Type B pancreatic cell (in vitro differentiated cells): ENCODE data around the gene SPATA7. TPM values are rescaled to one million over a fixed set of nuclear protein-coding genes. Genes with fewer than 3 reads are reported as not detected.

ENCODE experiments used
- DNase-seq: peaks from one replicate; pipeline ENCODE4 v3.0.0; 2021; ENCODE audit warnings: mixed read lengths; ENCODE audit not compliant: unreplicated experiment; ENCODE audit errors: extremely low spot score
- H3K27ac Mint-ChIP-seq: 2 replicates; pipeline ENCODE4 v1.8.0; 2021; ENCODE audit warnings: mild to moderate bottlenecking, mixed read lengths
- H3K27me3 Mint-ChIP-seq: 2 replicates; pipeline ENCODE4 v1.8.0; 2021; ENCODE audit warnings: mixed read lengths
- H3K36me3 Mint-ChIP-seq: 2 replicates; pipeline ENCODE4 v1.8.0; 2021; ENCODE audit warnings: mixed read lengths
- H3K4me1 Mint-ChIP-seq: one replicate; pipeline ENCODE4 v1.8.0; 2021; ENCODE audit warnings: mixed read lengths; ENCODE audit not compliant: unreplicated experiment
- H3K4me3 Mint-ChIP-seq: 2 replicates; pipeline ENCODE4 v1.8.0; 2021; ENCODE audit warnings: mild to moderate bottlenecking, mixed read lengths
- H3K9me3 Mint-ChIP-seq: 2 replicates; pipeline ENCODE4 v1.8.0; 2021; ENCODE audit warnings: mixed read lengths
- CTCF ChIP-seq: fragments of 200-600 bp; sonication (generic); conservative IDR thresholded peaks from 2 replicates; pipeline ENCODE4 v1.5.0; 2021; ENCODE audit warnings: antibody characterized with exemption, mild to moderate bottlenecking
- total RNA-seq: library from RNA; stranded (reverse); gene quantifications from 2 replicates; pipeline ENCODE4 v1.2.1, GENCODE V29; 2021; ENCODE audit warnings: low replicate concordance

SPATA7 gene
- total RNA-seq, 1 donor from 2014 or later = 16.2 TPM

DNA sequence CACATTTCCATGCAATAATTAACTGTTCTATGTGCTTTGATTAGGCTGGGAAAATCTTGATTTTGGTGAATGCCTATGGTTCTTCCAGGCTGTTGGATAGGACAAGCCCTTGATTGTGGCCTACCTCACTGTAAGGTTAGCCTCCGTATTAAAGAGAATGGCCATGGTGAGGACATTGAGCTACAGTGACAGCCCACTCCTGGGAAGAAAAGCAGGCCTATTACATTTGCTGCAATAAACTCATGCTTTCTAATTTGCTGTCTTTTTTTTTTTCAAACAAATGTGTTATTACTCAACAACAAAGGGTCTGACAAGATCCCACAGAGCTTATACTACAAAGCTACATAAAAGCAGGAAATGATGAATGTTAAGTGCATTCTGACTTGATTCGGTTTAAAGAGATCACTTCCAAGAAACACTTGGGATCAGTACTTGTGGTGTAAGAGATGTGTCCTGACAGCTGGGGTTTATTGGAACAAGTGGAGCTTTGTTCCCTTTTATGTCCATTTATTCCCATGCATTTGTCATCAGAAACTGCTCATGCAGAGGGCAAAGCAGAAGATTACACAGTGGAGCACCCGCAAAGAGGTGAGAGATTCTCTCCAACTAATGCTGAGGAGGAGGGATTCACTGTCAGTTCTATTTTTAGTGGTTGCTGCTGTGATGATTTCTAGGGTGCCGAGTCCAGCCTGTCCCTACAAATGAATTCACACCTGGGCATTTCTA lies 33.3 kb upstream of the SPATA7 start:
- Mint-ChIP-seq H3K4me3 (no peak overlapping the region), H3K27me3 (no peaks in the 10 kb centered on the region), H3K36me3 (no peaks in the 10 kb centered on the region), H3K27ac (no peak overlapping the region), H3K4me1 (peaks cover 12% of the 10 kb centered on the region), H3K9me3 (no peaks in the 10 kb centered on the region)
- no peak for DNase-seq
- TF ChIP-seq CTCF = no peak

- Mint-ChIP-seq H3K9me3 (no peaks in the 10 kb centered on the region), H3K36me3 (no peaks in the 10 kb centered on the region), H3K27me3 (no peaks in the 10 kb centered on the region), H3K4me1 (peaks cover 12% of the 10 kb centered on the region), H3K4me3 (no peak overlapping the region), H3K27ac (no peak overlapping the region)
- no peak for TF ChIP-seq CTCF
- DNase-seq = no peak
Observed at GRCh38 chr14:88352698-88353097, 32.8 kb upstream of the SPATA7 start.

GRCh38 chr14:88354358-88354757 lies 31.1 kb upstream of the SPATA7 start:
- Mint-ChIP-seq H3K4me3 (no peak overlapping the region), H3K9me3 (no peaks in the 10 kb centered on the region), H3K27ac (no peak overlapping the region), H3K36me3 (no peaks in the 10 kb centered on the region), H3K27me3 (peaks cover 1% of the 10 kb centered on the region), H3K4me1 (peaks cover 12% of the 10 kb centered on the region)
- DNase-seq = no peak
- no peak for TF ChIP-seq CTCF

- Mint-ChIP-seq H3K4me3 (no peak overlapping the region), H3K9me3 (no peaks in the 10 kb centered on the region), H3K27me3 (peaks cover 15% of the 10 kb centered on the region), H3K27ac (no peak overlapping the region), H3K4me1 (no peaks in the 10 kb centered on the region), H3K36me3 (no peaks in the 10 kb centered on the region)
- no peak for TF ChIP-seq CTCF
- no peak for DNase-seq
Observed at GRCh38 chr14:88359500-88359899, 26.0 kb upstream of the SPATA7 start.

GRCh38 chr14:88363644-88364043 lies 21.8 kb upstream of the SPATA7 start:
- no peak for TF ChIP-seq CTCF
- Mint-ChIP-seq H3K27ac (no peak overlapping the region), H3K4me3 (no peak overlapping the region), H3K36me3 (no peaks in the 10 kb centered on the region), H3K27me3 (peaks cover 15% of the 10 kb centered on the region), H3K4me1 (no peaks in the 10 kb centered on the region), H3K9me3 (no peaks in the 10 kb centered on the region)
- DNase-seq = no peak
